Vagina (tissue), 2 donors: Measurements from ENCODE around the gene TBC1D4.

Experiments
- CTCF ChIP-seq, 3 experiments: fragments of 450-650 bp in 2 of 3; fragments of 200-600 bp in 1 of 3; sonication (generic) in 1 of 3; IDR thresholded peaks; one replicate each; pipeline ENCODE4 v1.5.1; 2017 to 2019; ENCODE audit warnings: antibody characterized with exemption in 3 of 3, mild to moderate bottlenecking in 2 of 3, moderate library complexity in 2 of 3
- POLR2A ChIP-seq, 2 donors: fragments of 450-650 bp; IDR thresholded peaks; one replicate each; pipeline ENCODE4 v1.6.1; 2017; ENCODE audit warnings: antibody characterized with exemption in 2 of 2, mild to moderate bottlenecking in 2 of 2, moderate library complexity in 2 of 2
- POLR2AphosphoS5 ChIP-seq, 2 donors: sonication (generic); formaldehyde crosslinking; IDR thresholded peaks; one replicate each; pipeline ENCODE4 v1.9.0; 2017; ENCODE audit warnings: antibody characterized with exemption in 2 of 2, mild to moderate bottlenecking in 2 of 2, low read depth in 1 of 2; ENCODE audit not compliant: insufficient read depth in 1 of 2

- no peak for TF ChIP-seq CTCF (IDR thresholded peaks at IDR 0.05)
- TF ChIP-seq POLR2A (IDR thresholded peaks at IDR 0.05): no peak
- TF ChIP-seq POLR2AphosphoS5 (IDR thresholded peaks at IDR 0.05; ENCODE audit: insufficient read depth in 1 of 2, low read depth in 1 of 2): no peak
These were observed 546 bp downstream of the TBC1D4 start for GRCh38 chr13:75481176-75482069.
